Liver (tissue), 9 donors: ENCODE data around the gene LAMB4. TPM values are rescaled to one million over a fixed set of nuclear protein-coding genes. Genes with fewer than 3 reads are reported as not detected.

Experiments used
- DNase-seq: peaks from one replicate; pipeline ENCODE4 v3.0.0-alpha.2; 2017; ENCODE audit warnings: low spot score
- H3K27ac ChIP-seq, 2 donors: one replicate each; pipeline ENCODE4 v1.7.0; 2013; ENCODE audit warnings: inconsistent platforms in 2 of 2, low read length in 2 of 2, control low read depth in 1 of 2, low read depth in 1 of 2, mild to moderate bottlenecking in 1 of 2
- H3K27me3 ChIP-seq, 4 donors: one replicate each; pipeline versions ENCODE4 v1.6.1 to v1.7.0; 2013; ENCODE audit warnings: low read length in 3 of 4, inconsistent platforms in 1 of 4, mild to moderate bottlenecking in 1 of 4, moderate library complexity in 1 of 4; ENCODE audit not compliant: control insufficient read depth in 4 of 4, insufficient read depth in 4 of 4
- H3K36me3 ChIP-seq, 4 donors: one replicate each; pipeline versions ENCODE4 v1.6.1 to v1.7.0; 2013; ENCODE audit warnings: low read length in 3 of 4, mild to moderate bottlenecking in 3 of 4, low read depth in 1 of 4, moderate library complexity in 1 of 4; ENCODE audit not compliant: control insufficient read depth in 4 of 4, insufficient read depth in 3 of 4
- H3K4me1 ChIP-seq, 4 donors: one replicate each; pipeline versions ENCODE4 v1.6.1 to v1.7.0; 2013; ENCODE audit warnings: low read length in 3 of 4, mild to moderate bottlenecking in 3 of 4, moderate library complexity in 1 of 4; ENCODE audit not compliant: control insufficient read depth in 4 of 4, insufficient read depth in 4 of 4
- H3K4me3 ChIP-seq, 3 donors: one replicate each; pipeline versions ENCODE4 v1.6.1 to v1.7.0; 2013; ENCODE audit warnings: low read length in 3 of 3, control low read depth in 1 of 3, low read depth in 1 of 3, mild to moderate bottlenecking in 1 of 3
- H3K9ac ChIP-seq, 2 donors: one replicate each; pipeline ENCODE4 v1.7.0; 2013; ENCODE audit warnings: low read length in 2 of 2, mild to moderate bottlenecking in 2 of 2, moderate library complexity in 2 of 2, control low read depth in 1 of 2, low read depth in 1 of 2
- H3K9me3 ChIP-seq, 4 donors: one replicate each; pipeline versions ENCODE4 v1.6.1 to v1.7.0; 2013; ENCODE audit warnings: low read length in 3 of 4; ENCODE audit not compliant: control insufficient read depth in 4 of 4
- ATF3 ChIP-seq: IDR thresholded peaks from 2 replicates; pipeline ENCODE4 v1.6.1; 2016; ENCODE audit warnings: antibody characterized with exemption
- CTCF ChIP-seq: fragments of 150-350 bp; IDR thresholded peaks from 2 replicates; pipeline ENCODE4 v1.5.1; 2017; ENCODE audit warnings: improper control_type of control experiment, low read depth, low read length; ENCODE audit not compliant: missing input control
- EGR1 ChIP-seq, 2 donors: IDR thresholded peaks; 2 replicates each; pipeline ENCODE4 v1.6.1; 2016 to 2018; ENCODE audit warnings: antibody characterized with exemption in 2 of 2, low read depth in 2 of 2
- FOXA1 ChIP-seq: IDR thresholded peaks from 2 replicates; pipeline ENCODE4 v1.6.1; 2016; ENCODE audit warnings: antibody characterized with exemption
- FOXA2 ChIP-seq: IDR thresholded peaks from 2 replicates; pipeline ENCODE4 v1.6.1; 2016; ENCODE audit warnings: antibody characterized with exemption
- GABPA ChIP-seq, 2 donors: IDR thresholded peaks in 1 of 2; conservative IDR thresholded peaks in 1 of 2; 2 replicates each; pipeline ENCODE4 v1.6.1; 2016; ENCODE audit warnings: antibody characterized with exemption in 2 of 2, mild to moderate bottlenecking in 1 of 2, moderate library complexity in 1 of 2
- HNF4A ChIP-seq, 2 donors: conservative IDR thresholded peaks; 2 replicates each; pipeline ENCODE4 v1.6.1; 2016; ENCODE audit warnings: antibody characterized with exemption in 2 of 2, mild to moderate bottlenecking in 2 of 2
- HNF4G ChIP-seq: IDR thresholded peaks from 2 replicates; pipeline ENCODE4 v1.6.1; 2016; ENCODE audit warnings: antibody characterized with exemption
- JUND ChIP-seq, 2 donors: IDR thresholded peaks; 2 replicates each; pipeline ENCODE4 v1.6.1; 2016; ENCODE audit warnings: antibody characterized with exemption in 2 of 2
- MAX ChIP-seq: IDR thresholded peaks from 2 replicates; pipeline ENCODE4 v1.6.1; 2016; ENCODE audit warnings: antibody characterized with exemption
- NR2F2 ChIP-seq: IDR thresholded peaks from 2 replicates; pipeline ENCODE4 v1.6.1; 2016; ENCODE audit warnings: antibody characterized with exemption
- RAD21 ChIP-seq, 2 donors: IDR thresholded peaks; 2 replicates each; pipeline ENCODE4 v1.6.1; 2016; ENCODE audit warnings: antibody characterized with exemption in 2 of 2, mild to moderate bottlenecking in 2 of 2
- REST ChIP-seq: IDR thresholded peaks from 2 replicates; pipeline ENCODE4 v1.6.1; 2016; ENCODE audit warnings: antibody characterized with exemption, mild to moderate bottlenecking
- RXRA ChIP-seq, 2 donors: IDR thresholded peaks; 2 replicates each; pipeline ENCODE4 v1.6.1; 2017 to 2018; ENCODE audit warnings: antibody characterized with exemption in 2 of 2, mild to moderate bottlenecking in 1 of 2
- SP1 ChIP-seq: IDR thresholded peaks from 2 replicates; pipeline ENCODE4 v1.6.1; 2018; ENCODE audit warnings: antibody characterized with exemption, mild to moderate bottlenecking
- TAF1 ChIP-seq: conservative IDR thresholded peaks from 2 replicates; pipeline ENCODE4 v1.6.1; 2016; ENCODE audit warnings: antibody characterized with exemption, mild to moderate bottlenecking
- YY1 ChIP-seq: IDR thresholded peaks from 2 replicates; pipeline ENCODE4 v1.6.1; 2016; ENCODE audit warnings: antibody characterized with exemption, mild to moderate bottlenecking
- ZBTB33 ChIP-seq: IDR thresholded peaks from 2 replicates; pipeline ENCODE4 v1.6.1; 2016; ENCODE audit warnings: antibody characterized with exemption
- WGBS: extraction: QIAGEN DNeasy Blood & Tissue Kit; methylation state at CpG from one replicate; pipeline ENCODE4 v1.1.7; 2013; 5-methylcytosine and 5-hydroxymethylcytosine counted together
- polyA plus RNA-seq, 2 donors: library from polyadenylated mRNA; stranded (reverse) in 1 of 2; unstranded in 1 of 2; fragments of 200-250 nt in 1 of 2; fragments of >200 nt in 1 of 2; fragmentation: Nextera tagmentation in 1 of 2; extraction: Ambion mirVana in 1 of 2; gene quantifications; one replicate each; pipeline versions ENCODE4 v1.2.1 to v1.2.3, GENCODE V29; 2013 to 2015
- total RNA-seq, 2 donors: library from RNA; depleted of rRNA; stranded (reverse); fragments of >200 nt; gene quantifications; one replicate each; pipeline ENCODE4 v1.2.3, GENCODE V29; 2014
- donor health status: healthy.
- donor health status: healthy.
- donor health status: healthy.
- donor health status: healthy.
- donor health status: healthy.

LAMB4 gene
- total and polyA plus RNA-seq, 4 donors: under 0.01 to 0.03 TPM; not detected in 2

- Histone ChIP-seq H3K4me1 (no peaks in the 10 kb centered on the region), H3K4me3 (no peak overlapping the region), H3K27me3 (no peaks in the 10 kb centered on the region), H3K9me3 (no peaks in the 10 kb centered on the region), H3K27ac (no peak overlapping the region), H3K36me3 (no peaks in the 10 kb centered on the region), H3K9ac (no peak overlapping the region)
- no peak for TF ChIP-seq ZBTB33
- no peak for TF ChIP-seq RAD21 (IDR thresholded peaks at IDR 0.05)
- TF ChIP-seq YY1: no peak
- TF ChIP-seq HNF4G: no peak
- TF ChIP-seq JUND (IDR thresholded peaks at IDR 0.05): no peak
- TF ChIP-seq CTCF: no peak
- no peak for TF ChIP-seq TAF1
- TF ChIP-seq SP1: no peak
- no peak for TF ChIP-seq MAX
- no peak for TF ChIP-seq NR2F2
- TF ChIP-seq EGR1 (IDR thresholded peaks at IDR 0.05; ENCODE audit: low read depth in 2 of 2): no peak
- TF ChIP-seq REST: no peak
- no peak for TF ChIP-seq ATF3
- TF ChIP-seq GABPA (IDR thresholded peaks at IDR 0.05 in 1 of 2, conservative IDR thresholded peaks at IDR 0.05 in 1 of 2): no peak
- no peak for TF ChIP-seq FOXA1
- no peak for TF ChIP-seq RXRA (IDR thresholded peaks at IDR 0.05)
- no peak for TF ChIP-seq HNF4A (conservative IDR thresholded peaks at IDR 0.05)
- TF ChIP-seq FOXA2: no peak
- WGBS: 96% methylated on average over 1 of the region's 1 CpG
- DNase-seq: no peak
Measured at GRCh38 chr7:108134486-108134885, 4.3 kb upstream of the LAMB4 start.
